BJ (cell line): ENCODE results near the gene CENPM. TPM values are rescaled to one million over a fixed set of nuclear protein-coding genes. Genes with fewer than 3 reads are reported as not detected.

Experiments used
- CTCF ChIA-PET: fragments of 350-600 bp; formaldehyde crosslinking; extraction: SDS; loops from one replicate; lab custom pipeline; 2021; ENCODE audit warnings: antibody characterized with exemption, inconsistent platforms; lab: Yijun Ruan, JAX
- POLR2A ChIA-PET: fragments of 300-600 bp; sonication (Branson Sonifier 250); formaldehyde crosslinking; extraction: SDS; loops from one replicate; lab custom pipeline; 2021; ENCODE audit warnings: antibody characterized with exemption; lab: Charles Lee
- DNase-seq: peaks from one replicate; pipeline ENCODE4 v3.0.0-alpha.2; 2011; ENCODE audit warnings: low read depth
- H3K27me3 ChIP-seq: 2 replicates; pipeline ENCODE4 v1.6.0; 2011; ENCODE audit warnings: low read length; ENCODE audit not compliant: control insufficient read depth, insufficient read depth
- H3K36me3 ChIP-seq: 2 replicates; pipeline ENCODE4 v1.5.1; 2011; ENCODE audit warnings: low read length; ENCODE audit not compliant: control insufficient read depth, insufficient read depth
- H3K4me3 ChIP-seq: 2 replicates; pipeline ENCODE4 v1.5.1; 2011; ENCODE audit warnings: low read depth, mild to moderate bottlenecking, control low read depth, low read length
- CTCF ChIP-seq: IDR thresholded peaks from 2 replicates; pipeline ENCODE4 v1.5.1; 2011; ENCODE audit warnings: low read depth, mild to moderate bottlenecking, control low read depth, inconsistent platforms, low read length, moderate library complexity; ENCODE audit not compliant: insufficient read depth
- polyA plus RNA-seq: library from polyadenylated mRNA; depleted of rRNA; stranded (reverse); fragments of >200 nt; gene quantifications from 2 replicates; pipeline ENCODE4 v1.2.3, GENCODE V29; 2011

The CENPM gene
- polyA plus RNA-seq, 1 experiment = 30.4 TPM

GRCh38 chr22:41987276-41987675 is 40.3 kb upstream of the CENPM start:
- CTCF ChIA-PET = no interaction called here

DNA sequence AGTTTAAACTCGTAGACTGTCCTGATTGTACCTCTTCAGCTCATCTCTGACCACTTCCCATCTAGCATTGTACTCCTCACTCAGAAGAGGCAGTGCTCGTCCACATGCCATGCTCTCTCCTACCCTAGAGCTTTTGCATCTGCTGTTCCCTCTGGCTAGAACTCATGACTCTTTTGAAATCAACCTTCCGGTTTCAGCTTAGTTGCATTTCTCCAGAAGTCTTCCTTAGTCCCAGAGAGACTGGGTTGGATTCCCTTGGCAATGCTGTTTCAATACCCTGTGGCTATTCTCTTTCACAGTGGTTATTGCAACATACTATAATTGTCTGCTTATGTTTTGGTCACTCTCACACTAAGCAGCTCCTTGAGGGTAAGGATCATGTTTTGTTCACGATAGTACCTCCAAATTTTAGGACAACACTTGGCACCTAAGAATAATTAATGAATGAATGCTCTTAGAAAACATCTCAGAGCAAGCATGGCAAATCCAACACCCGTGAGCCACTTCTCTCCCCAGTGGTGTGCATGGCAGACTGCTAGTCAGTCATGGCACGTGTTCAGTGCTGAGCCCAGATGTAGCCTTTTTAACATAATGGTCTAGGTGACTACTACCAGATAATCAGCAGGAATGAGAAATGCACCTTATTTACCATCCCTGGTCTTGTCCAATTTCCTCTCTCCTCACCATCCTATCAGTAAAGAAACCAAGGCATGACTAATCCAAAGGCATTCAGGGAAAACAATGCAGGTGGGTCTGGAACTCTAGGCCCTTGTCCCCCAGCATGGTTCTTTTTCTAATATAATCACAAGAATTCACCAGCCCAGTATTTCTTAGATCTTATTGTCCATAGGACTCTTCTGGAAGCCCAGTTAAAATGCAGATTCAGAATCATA is 36.8 kb upstream of the CENPM start:
- TF ChIP-seq CTCF = no peak
- Histone ChIP-seq H3K27me3 (peaks cover 6% of the 10 kb centered on the region), H3K4me3 (no peak overlapping the region), H3K36me3 (no peaks in the 10 kb centered on the region)
- ChIA-PET CTCF (interaction anchor here (0.7 to 0.9 kb wide), 2 partner anchors 8 to 108 kb away, joined by 3 read pairs; no protein-coding TSS in a partner anchor), POLR2A (no interaction called here)
- peak; percentile 48 for DNase-seq

More at GRCh38 chr22:41987276-41987675, 40.3 kb upstream of the CENPM start:
- no peak for TF ChIP-seq CTCF
- H3K36me3 ChIP-seq = no peaks in the 10 kb centered on the region
- DNase-seq = no peak
- H3K27me3 ChIP-seq = peaks cover 7% of the 10 kb centered on the region
- H3K4me3 ChIP-seq = no peak overlapping the region
- POLR2A ChIA-PET = no interaction called here

GRCh38 chr22:41982865-41983264 is 35.9 kb upstream of the CENPM start:
- TF ChIP-seq CTCF = no peak
- no peak overlapping the region for H3K4me3 ChIP-seq
- no peaks in the 10 kb centered on the region for H3K36me3 ChIP-seq
- ChIA-PET CTCF (interaction anchor here (0.7 to 0.9 kb wide), 2 partner anchors 9 to 108 kb away, joined by 3 read pairs; no protein-coding TSS in a partner anchor), POLR2A (no interaction called here)
- no peak for DNase-seq
- peaks cover 12% of the 10 kb centered on the region for H3K27me3 ChIP-seq

- no peak overlapping the region for H3K4me3 ChIP-seq
- ChIA-PET CTCF (interaction anchor here (0.7 to 1.5 kb wide), 2 partner anchors 9 to 161 kb away, joined by 3 to 5 read pairs; no protein-coding TSS in a partner anchor), POLR2A (no interaction called here)
- peaks cover 34% of the 10 kb centered on the region for H3K27me3 ChIP-seq
- TF ChIP-seq CTCF = no peak
- DNase-seq = no peak
- no peaks in the 10 kb centered on the region for H3K36me3 ChIP-seq
Observed at GRCh38 chr22:41979423-41980250, 32.7 kb upstream of the CENPM start.

GRCh38 chr22:41978732-41979131 is 31.8 kb upstream of the CENPM start:
- Histone ChIP-seq H3K4me3 (no peak overlapping the region), H3K27me3 (peaks cover 34% of the 10 kb centered on the region), H3K36me3 (no peaks in the 10 kb centered on the region)
- CTCF ChIA-PET = interaction anchor here (1.5 kb wide), 1 partner anchor 8 kb away, joined by 5 read pairs; no protein-coding TSS in a partner anchor
- DNase-seq = no peak
- POLR2A ChIA-PET = no interaction called here
- TF ChIP-seq CTCF = no peak
